Mucosa of descending colon (tissue), 3 donors: Measurements from ENCODE around the gene MT4. TPM values are rescaled to one million over a fixed set of nuclear protein-coding genes. Genes with fewer than 3 reads are reported as not detected.
A peak's percentile ranks its signal among the peaks of the same experiment; 100 is the strongest.

Source experiments
- ATAC-seq: fragments of 200-7000 bp; cut with Tn5 transposase; one replicate; pipeline ENCODE4 v1.9.1; 2020; ENCODE audit warnings: mild to moderate bottlenecking, moderate library complexity
- DNase-seq, 3 donors: peaks; one replicate each; pipeline ENCODE4 v3.0.0-alpha.2; 2020
- H3K36me3 ChIP-seq: fragments of 200-600 bp; one replicate; pipeline ENCODE4 v1.8.0; 2021; ENCODE audit warnings: low read depth, mild to moderate bottlenecking
- H3K4me1 ChIP-seq: fragments of 200-600 bp; one replicate; pipeline ENCODE4 v1.8.0; 2021; ENCODE audit warnings: low read depth, mild to moderate bottlenecking
- H3K4me3 ChIP-seq: fragments of 200-600 bp; one replicate; pipeline ENCODE4 v1.8.0; 2021; ENCODE audit warnings: mild to moderate bottlenecking
- H3K9me3 ChIP-seq: fragments of 200-600 bp; one replicate; pipeline ENCODE4 v1.8.0; 2021; ENCODE audit warnings: mild to moderate bottlenecking
- CTCF ChIP-seq: fragments of 200-600 bp; IDR thresholded peaks from one replicate; pipeline ENCODE4 v1.8.0; 2022; ENCODE audit warnings: antibody characterized with exemption, mild to moderate bottlenecking
- intact Hi-C, 2 donors: fragments of 100-400 bp; cut with DNase I in 1 of 2; cut with micrococcal nuclease in 1 of 2; formaldehyde crosslinking; loops; one replicate each; pipeline versions ENCODE4 v1.11.0 to v1.11.1; 2022; cut with DNase I, micrococcal nuclease
- long read RNA-seq, 2 donors: library from polyadenylated mRNA; unstranded; transcript quantifications; one replicate each; pipeline ENCODE4 v2.0.0, GENCODE V29; 2019 to 2021
- total RNA-seq, 3 donors: library from RNA; stranded (reverse); fragmentation: NEBNext Ultra II Directional in 2 of 3; extraction: Animal tissue kit (Norgen Biotek cat#: 25700) in 2 of 3; gene quantifications; one replicate each; pipeline versions ENCODE4 v1.2.1 to v1.2.4, GENCODE V29; 2021 to 2023
- donor health status: DM: no; HTN: no; CAD: no; lungs with moderate emphysema.
- donor health status: DM: no; HTN: no; CAD: no.
- donor health status: DM: no; HTN: yes; CAD: no.

Gene MT4
- total RNA-seq = not detected
- long read RNA-seq, donor 1 = 0 reads
- long read RNA-seq, donor 2 = 0 reads

GRCh38 chr16:56564793-56565477, at the start of gene MT4:
MT4 (plus strand) TSS chr16:56565073; CDS start chr16:56565129, 56 bp downstream.
- no peak for ATAC-seq
- Histone ChIP-seq H3K4me3 (no peak within 1 kb of the TSS), H3K36me3 (no peaks in the 10 kb centered on the region), H3K4me1 (no peaks in the 10 kb centered on the region), H3K9me3 (no peaks in the 10 kb centered on the region)
- no peak for TF ChIP-seq CTCF
- no peak for DNase-seq
- intact Hi-C loops = no loop called here

- DNase-seq = no peak
- no peaks in the 10 kb centered on the region for H3K9me3 ChIP-seq
- ATAC-seq = no peak
- peaks cover 4% of the 10 kb centered on the region for H3K4me1 ChIP-seq
- H3K4me3 ChIP-seq = no peak overlapping the region
- intact Hi-C loops = loop anchor here in 1 of 2 donors (10.0 kb wide), 1 partner anchor 89 kb away; the partner anchor contains the start of gene MT2A
- no peak for TF ChIP-seq CTCF
- no peaks in the 10 kb centered on the region for H3K36me3 ChIP-seq
These were observed 49.2 kb upstream of the MT4 start for GRCh38 chr16:56515665-56516064.

GRCh38 chr16:56517206-56517605, 47.7 kb upstream of the MT4 start:
- no peak for TF ChIP-seq CTCF
- intact Hi-C loops = loop anchor here in 1 of 2 donors (10.0 kb wide), 1 partner anchor 88 kb away; the partner anchor contains the start of gene MT2A
- Histone ChIP-seq H3K36me3 (no peaks in the 10 kb centered on the region), H3K4me3 (no peak overlapping the region), H3K9me3 (no peaks in the 10 kb centered on the region), H3K4me1 (peaks cover 4% of the 10 kb centered on the region)
- no peak for DNase-seq
- ATAC-seq = no peak

- no peak for DNase-seq
- no peak for TF ChIP-seq CTCF
- Histone ChIP-seq H3K9me3 (no peaks in the 10 kb centered on the region), H3K4me3 (no peak overlapping the region), H3K4me1 (peaks cover 4% of the 10 kb centered on the region), H3K36me3 (no peaks in the 10 kb centered on the region)
- no peak for ATAC-seq
- intact Hi-C loops = loop anchor here in 1 of 2 donors (10.0 kb wide), 1 partner anchor 86 kb away; the partner anchor contains the start of gene MT2A
These were observed 46.4 kb upstream of the MT4 start for GRCh38 chr16:56518425-56518824.

GRCh38 chr16:56519459-56520250, 45.2 kb upstream of the MT4 start, which contains the start of gene BBS2:
BBS2 (minus strand) TSS chr16:56520024; CDS start chr16:56519862, 162 bp downstream.
- peak; percentile 98 for ATAC-seq
- TF ChIP-seq CTCF = no peak
- no peaks in the 10 kb centered on the region for H3K36me3 ChIP-seq
- intact Hi-C loops = loop anchor here in 1 of 2 donors (10.0 kb wide), 1 partner anchor 85 kb away; the partner anchor contains the start of gene MT2A
- H3K9me3 ChIP-seq = no peaks in the 10 kb centered on the region
- H3K4me3 ChIP-seq = peak within 1 kb of the TSS; percentile 78
- DNase-seq = peak; percentile 93 to 96 (median 95)
- H3K4me1 ChIP-seq = peaks cover 4% of the 10 kb centered on the region
